Mesendoderm (in vitro differentiated cells): ENCODE measurements around the gene ZNF280D.

ENCODE experiments used
- DNase-seq: peaks from one replicate; pipeline ENCODE4 v3.0.0; 2013
- H2AK5ac ChIP-seq: 2 replicates; pipeline ENCODE4 v1.6.1; 2013; ENCODE audit warnings: low read length, inconsistent platforms
- H2BK120ac ChIP-seq: 2 replicates; pipeline ENCODE4 v1.6.1; 2013; ENCODE audit warnings: low read depth, mild to moderate bottlenecking, low read length, moderate library complexity, mixed read lengths
- H2BK15ac ChIP-seq: replicated peaks from 2 replicates; pipeline ENCODE4 v1.6.1; 2013; ENCODE audit warnings: low read depth, mild to moderate bottlenecking, moderate library complexity
- H2BK5ac ChIP-seq: 2 replicates; pipeline ENCODE4 v1.6.1; 2013; ENCODE audit warnings: low read length, inconsistent platforms
- H3K18ac ChIP-seq: 2 replicates; pipeline ENCODE4 v1.6.1; 2013; ENCODE audit warnings: mild to moderate bottlenecking, low read length, mixed read lengths
- H3K23ac ChIP-seq: one replicate; pipeline ENCODE4 v1.6.1; 2013; ENCODE audit warnings: low read length
- H3K27ac ChIP-seq: 2 replicates; pipeline ENCODE4 v1.5.1; 2013; ENCODE audit warnings: low read depth, mild to moderate bottlenecking, inconsistent platforms, low read length, moderate library complexity
- H3K27me3 ChIP-seq: 2 replicates; pipeline ENCODE4 v1.6.1; 2013; ENCODE audit warnings: low read length, control low read depth, mild to moderate bottlenecking, inconsistent platforms; ENCODE audit not compliant: insufficient read depth, poor library complexity
- H3K36me3 ChIP-seq: 2 replicates; pipeline ENCODE4 v1.6.1; 2013; ENCODE audit warnings: low read length, inconsistent platforms; ENCODE audit not compliant: control insufficient read depth, insufficient read depth
- H3K4ac ChIP-seq: one replicate; pipeline ENCODE4 v1.6.1; 2013; ENCODE audit warnings: low read depth, mild to moderate bottlenecking, low read length, moderate library complexity
- H3K4me1 ChIP-seq: 2 replicates; pipeline ENCODE4 v1.6.1; 2013; ENCODE audit warnings: low read depth, low read length, inconsistent platforms; ENCODE audit not compliant: control insufficient read depth
- H3K4me2 ChIP-seq: 2 replicates; pipeline ENCODE4 v1.6.1; 2013; ENCODE audit warnings: low read length
- H3K4me3 ChIP-seq: 2 replicates; pipeline ENCODE4 v1.5.1; 2013; ENCODE audit warnings: mild to moderate bottlenecking, low read length
- H3K56ac ChIP-seq: one replicate; pipeline ENCODE4 v1.6.1; 2013; ENCODE audit warnings: low read length
- H3K79me1 ChIP-seq: 2 replicates; pipeline ENCODE4 v1.6.1; 2013; ENCODE audit warnings: low read length, inconsistent platforms
- H3K79me2 ChIP-seq: 2 replicates; pipeline ENCODE4 v1.6.1; 2013; ENCODE audit warnings: mild to moderate bottlenecking, low read length; ENCODE audit not compliant: control insufficient read depth, insufficient read depth
- H3K9ac ChIP-seq: 2 replicates; pipeline ENCODE4 v1.6.1; 2013; ENCODE audit warnings: low read length, inconsistent platforms
- H4K5ac ChIP-seq: one replicate; pipeline ENCODE4 v1.6.1; 2013; ENCODE audit warnings: low read length
- H4K8ac ChIP-seq: one replicate; pipeline ENCODE4 v1.6.1; 2013; ENCODE audit warnings: low read depth, mild to moderate bottlenecking, control low read depth, low read length, moderate library complexity
- WGBS: extraction: QIAGEN DNeasy Blood & Tissue Kit; methylation state at CpG from one replicate; pipeline ENCODE4 v1.1.7; 2013; ENCODE audit warnings: low lambda C conversion rate, missing lambda C conversion rate; ENCODE audit not compliant: insufficient coverage; ENCODE audit errors: extremely low coverage; 5-methylcytosine and 5-hydroxymethylcytosine counted together

Gene ZNF280D

GRCh38 chr15:56778761-56779160, 45.5 kb upstream of the ZNF280D start:
- H3K4ac ChIP-seq: no peak overlapping the region
- no peak overlapping the region for H3K23ac ChIP-seq
- no peak overlapping the region for H3K9ac ChIP-seq
- H3K56ac ChIP-seq: no peak overlapping the region
- H3K36me3 ChIP-seq: no peaks in the 10 kb centered on the region
- H4K5ac ChIP-seq: no peak overlapping the region
- no peaks in the 10 kb centered on the region for H3K27me3 ChIP-seq
- no peak for DNase-seq
- H3K4me2 ChIP-seq: no peak overlapping the region
- no peak overlapping the region for H2BK5ac ChIP-seq
- no peaks in the 10 kb centered on the region for H3K4me1 ChIP-seq
- no peak overlapping the region for H3K27ac ChIP-seq
- H3K4me3 ChIP-seq: no peak overlapping the region
- no peaks in the 10 kb centered on the region for H3K79me2 ChIP-seq
- H2BK15ac ChIP-seq: no peak overlapping the region
- H2AK5ac ChIP-seq: no peak overlapping the region
- H3K18ac ChIP-seq: no peak overlapping the region
- no peak overlapping the region for H4K8ac ChIP-seq
- whole genome bisulfite sequencing: no CpG with 5 or more reads among the region's 2 CpGs
- no peak overlapping the region for H2BK120ac ChIP-seq
- no peaks in the 10 kb centered on the region for H3K79me1 ChIP-seq

GRCh38 chr15:56776839-56777238, 43.5 kb upstream of the ZNF280D start:
- H3K4me1 ChIP-seq: peaks cover 4% of the 10 kb centered on the region
- no peak overlapping the region for H4K8ac ChIP-seq
- no peak overlapping the region for H3K23ac ChIP-seq
- H2BK5ac ChIP-seq: no peak overlapping the region
- H3K4me3 ChIP-seq: no peak overlapping the region
- no peak overlapping the region for H4K5ac ChIP-seq
- no peak overlapping the region for H3K4me2 ChIP-seq
- H2BK15ac ChIP-seq: no peak overlapping the region
- H3K18ac ChIP-seq: no peak overlapping the region
- H3K9ac ChIP-seq: no peak overlapping the region
- H3K27me3 ChIP-seq: no peaks in the 10 kb centered on the region
- no peak overlapping the region for H3K4ac ChIP-seq
- no peak overlapping the region for H3K56ac ChIP-seq
- H3K27ac ChIP-seq: no peak overlapping the region
- no peak for DNase-seq
- H3K36me3 ChIP-seq: no peaks in the 10 kb centered on the region
- no peak overlapping the region for H2BK120ac ChIP-seq
- H3K79me1 ChIP-seq: no peaks in the 10 kb centered on the region
- H2AK5ac ChIP-seq: no peak overlapping the region
- WGBS: no CpG with 5 or more reads among the region's 3 CpGs
- no peaks in the 10 kb centered on the region for H3K79me2 ChIP-seq

- no peak overlapping the region for H3K4me2 ChIP-seq
- no peak overlapping the region for H2AK5ac ChIP-seq
- H3K79me2 ChIP-seq: no peaks in the 10 kb centered on the region
- no peak overlapping the region for H3K56ac ChIP-seq
- H3K9ac ChIP-seq: no peak overlapping the region
- H3K4me1 ChIP-seq: peaks cover 4% of the 10 kb centered on the region
- no peak overlapping the region for H2BK15ac ChIP-seq
- H3K27ac ChIP-seq: no peak overlapping the region
- H3K27me3 ChIP-seq: no peaks in the 10 kb centered on the region
- H2BK5ac ChIP-seq: no peak overlapping the region
- DNase-seq: no peak
- no CpG with 5 or more reads among the region's 1 CpG for WGBS
- H3K36me3 ChIP-seq: no peaks in the 10 kb centered on the region
- no peak overlapping the region for H3K4me3 ChIP-seq
- no peak overlapping the region for H4K5ac ChIP-seq
- H4K8ac ChIP-seq: no peak overlapping the region
- H2BK120ac ChIP-seq: no peak overlapping the region
- H3K79me1 ChIP-seq: no peaks in the 10 kb centered on the region
- no peak overlapping the region for H3K18ac ChIP-seq
- H3K23ac ChIP-seq: no peak overlapping the region
- H3K4ac ChIP-seq: no peak overlapping the region
Observed at GRCh38 chr15:56775641-56776040, 42.3 kb upstream of the ZNF280D start.

- Histone ChIP-seq H3K4me3 (no peak overlapping the region), H3K4me1 (peaks cover 4% of the 10 kb centered on the region), H3K56ac (no peak overlapping the region), H2BK15ac (no peak overlapping the region), H3K4ac (no peak overlapping the region), H4K5ac (no peak overlapping the region), H3K9ac (no peak overlapping the region), H3K36me3 (no peaks in the 10 kb centered on the region), H2BK5ac (no peak overlapping the region), H2BK120ac (no peak overlapping the region), H3K4me2 (no peak overlapping the region), H2AK5ac (no peak overlapping the region), H4K8ac (no peak overlapping the region), H3K23ac (no peak overlapping the region), H3K27ac (no peak overlapping the region), H3K18ac (no peak overlapping the region), H3K79me2 (no peaks in the 10 kb centered on the region), H3K27me3 (no peaks in the 10 kb centered on the region), H3K79me1 (no peaks in the 10 kb centered on the region)
- WGBS: no CpG with 5 or more reads among the region's 2 CpGs
- DNase-seq: no peak
Observed at GRCh38 chr15:56774356-56774755, 41.0 kb upstream of the ZNF280D start.

- no peaks in the 10 kb centered on the region for H3K27me3 ChIP-seq
- no peak overlapping the region for H4K8ac ChIP-seq
- no peak overlapping the region for H4K5ac ChIP-seq
- H3K4ac ChIP-seq: no peak overlapping the region
- no peak overlapping the region for H3K4me3 ChIP-seq
- H2BK15ac ChIP-seq: no peak overlapping the region
- no peak overlapping the region for H2BK120ac ChIP-seq
- no peak overlapping the region for H3K9ac ChIP-seq
- no peaks in the 10 kb centered on the region for H3K79me1 ChIP-seq
- H3K4me2 ChIP-seq: no peak overlapping the region
- DNase-seq: peak; percentile 12
- no peak overlapping the region for H3K23ac ChIP-seq
- no peak overlapping the region for H2BK5ac ChIP-seq
- H3K36me3 ChIP-seq: no peaks in the 10 kb centered on the region
- H3K4me1 ChIP-seq: peaks cover 4% of the 10 kb centered on the region
- H3K18ac ChIP-seq: no peak overlapping the region
- no peaks in the 10 kb centered on the region for H3K79me2 ChIP-seq
- H3K56ac ChIP-seq: no peak overlapping the region
- no peak overlapping the region for H3K27ac ChIP-seq
- no peak overlapping the region for H2AK5ac ChIP-seq
- WGBS: no CpG with 5 or more reads among the region's 6 CpGs
Observed at GRCh38 chr15:56772868-56773639, 39.7 kb upstream of the ZNF280D start.

- no CpG with 5 or more reads among the region's 5 CpGs for WGBS
- Histone ChIP-seq H3K27me3 (no peaks in the 10 kb centered on the region), H2AK5ac (no peak overlapping the region), H3K56ac (no peak overlapping the region), H3K18ac (no peak overlapping the region), H2BK15ac (no peak overlapping the region), H3K4me2 (no peak overlapping the region), H4K5ac (no peak overlapping the region), H3K4ac (no peak overlapping the region), H3K79me1 (no peaks in the 10 kb centered on the region), H3K4me3 (no peak overlapping the region), H2BK120ac (no peak overlapping the region), H3K23ac (no peak overlapping the region), H3K36me3 (no peaks in the 10 kb centered on the region), H3K27ac (no peak overlapping the region), H3K4me1 (peaks cover 4% of the 10 kb centered on the region), H3K9ac (no peak overlapping the region), H4K8ac (no peak overlapping the region), H2BK5ac (no peak overlapping the region), H3K79me2 (no peaks in the 10 kb centered on the region)
- no peak for DNase-seq
Observed at GRCh38 chr15:56770173-56770572, 36.9 kb upstream of the ZNF280D start.
